ENCODE results near the gene CYP21A2.

DNA sequence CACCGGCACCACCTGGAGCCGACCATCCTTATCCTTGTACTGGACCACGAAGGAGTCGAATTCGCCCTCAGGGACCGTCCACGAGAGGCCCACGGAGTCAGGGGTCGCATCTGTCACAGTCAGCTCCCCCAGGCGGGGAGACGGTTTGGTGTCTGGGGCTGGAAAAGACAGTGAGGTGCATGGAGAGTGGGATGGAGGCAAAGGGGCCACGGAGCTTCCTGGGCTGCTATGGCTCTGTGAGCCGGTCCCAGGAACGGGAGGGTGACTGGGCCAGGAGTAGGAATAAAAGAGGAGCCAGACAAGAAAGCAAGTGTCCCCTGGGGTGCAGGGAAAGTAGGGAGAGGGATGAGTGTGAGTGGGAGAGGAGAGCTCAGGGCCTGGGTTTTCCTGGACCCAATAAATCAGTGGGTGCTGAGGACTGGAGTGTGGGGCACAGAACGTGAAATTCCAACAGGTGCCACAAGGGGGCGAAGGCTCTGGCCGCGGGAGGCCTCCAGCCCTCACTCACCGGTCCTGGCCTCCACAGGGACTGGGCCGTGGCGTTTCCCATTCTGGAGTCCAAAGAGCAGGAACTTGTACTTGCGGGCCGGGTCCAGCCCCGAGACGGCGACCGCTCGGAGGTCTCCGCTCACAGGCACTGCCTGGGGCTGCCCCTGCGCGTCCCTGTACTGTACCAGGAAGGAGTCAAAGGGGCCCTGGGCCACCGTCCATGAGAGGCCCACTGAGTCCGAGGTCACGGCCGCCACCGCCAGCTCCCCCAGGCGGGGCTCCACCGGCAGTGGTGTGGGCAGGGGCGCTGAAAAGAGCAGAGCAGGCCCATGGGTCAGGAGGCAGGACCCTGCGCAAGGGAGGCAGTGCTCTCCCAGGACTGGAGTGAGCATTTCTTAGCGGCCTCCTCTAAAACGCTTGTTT lies 9.9 kb downstream of the CYP21A2 start:
- TF ChIP-seq POLR2A (IDR thresholded peaks at IDR 0.05), result no peak
- TF ChIP-seq, protein P1, sequence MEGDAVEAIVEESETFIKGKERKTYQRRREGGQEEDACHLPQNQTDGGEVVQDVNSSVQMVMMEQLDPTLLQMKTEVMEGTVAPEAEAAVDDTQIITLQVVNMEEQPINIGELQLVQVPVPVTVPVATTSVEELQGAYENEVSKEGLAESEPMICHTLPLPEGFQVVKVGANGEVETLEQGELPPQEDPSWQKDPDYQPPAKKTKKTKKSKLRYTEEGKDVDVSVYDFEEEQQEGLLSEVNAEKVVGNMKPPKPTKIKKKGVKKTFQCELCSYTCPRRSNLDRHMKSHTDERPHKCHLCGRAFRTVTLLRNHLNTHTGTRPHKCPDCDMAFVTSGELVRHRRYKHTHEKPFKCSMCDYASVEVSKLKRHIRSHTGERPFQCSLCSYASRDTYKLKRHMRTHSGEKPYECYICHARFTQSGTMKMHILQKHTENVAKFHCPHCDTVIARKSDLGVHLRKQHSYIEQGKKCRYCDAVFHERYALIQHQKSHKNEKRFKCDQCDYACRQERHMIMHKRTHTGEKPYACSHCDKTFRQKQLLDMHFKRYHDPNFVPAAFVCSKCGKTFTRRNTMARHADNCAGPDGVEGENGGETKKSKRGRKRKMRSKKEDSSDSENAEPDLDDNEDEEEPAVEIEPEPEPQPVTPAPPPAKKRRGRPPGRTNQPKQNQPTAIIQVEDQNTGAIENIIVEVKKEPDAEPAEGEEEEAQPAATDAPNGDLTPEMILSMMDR (IDR thresholded peaks at IDR 0.05), result peak; percentile 73 to 83 (median 77)

Data from prostate gland (tissue), 2 donors.